Brain microvascular endothelial cell (primary cell): ENCODE results near the gene KCNN3.

Experiments used
- DNase-seq: peaks from one replicate; pipeline ENCODE4 v3.0.0-alpha.2; 2020
- H3K27ac ChIP-seq: fragments of 250-450 bp; sonication (Bioruptor Pico); 2 replicates; pipeline ENCODE4 v1.5.1; 2020; ENCODE audit warnings: mild to moderate bottlenecking, moderate library complexity
- H3K27me3 ChIP-seq: fragments of 250-450 bp; sonication (Bioruptor Pico); replicated peaks from 2 replicates; pipeline ENCODE4 v1.5.1; 2020; ENCODE audit warnings: mild to moderate bottlenecking
- H3K36me3 ChIP-seq: fragments of 250-450 bp; sonication (Bioruptor Pico); replicated peaks from 2 replicates; pipeline ENCODE4 v1.5.1; 2020; ENCODE audit warnings: mild to moderate bottlenecking
- H3K4me3 ChIP-seq: 2 replicates; pipeline ENCODE4 v1.5.1; 2011; ENCODE audit warnings: low read depth, mild to moderate bottlenecking, control low read depth, low read length, moderate library complexity
- CTCF ChIP-seq: IDR thresholded peaks from 2 replicates; pipeline ENCODE4 v1.5.1; 2011; ENCODE audit warnings: low read depth, mild to moderate bottlenecking, moderate library complexity, low read length, control low read depth, inconsistent platforms; ENCODE audit errors: missing control alignments
- in situ Hi-C: cut with HindIII; loops from 2 replicates; pipeline ENCODE4 v1.10.0; 2017; ENCODE audit warnings: low sequenced_read_pairs, low pct_ligation_motif_present

The KCNN3 gene

GRCh38 chr1:154878371-154879037 is 8.4 kb upstream of the KCNN3 start:
- Histone ChIP-seq H3K27ac (no peak overlapping the region), H3K4me3 (no peak overlapping the region), H3K36me3 (no peaks in the 10 kb centered on the region), H3K27me3 (peaks cover 10% of the 10 kb centered on the region)
- TF ChIP-seq CTCF, result peak; percentile 89
- in situ Hi-C loops, result no loop called here
- DNase-seq, result peak; percentile 69

- Histone ChIP-seq H3K27me3 (peaks cover 10% of the 10 kb centered on the region), H3K27ac (no peak overlapping the region), H3K36me3 (no peaks in the 10 kb centered on the region), H3K4me3 (no peak overlapping the region)
- no peak for DNase-seq
- no peak for TF ChIP-seq CTCF
- in situ Hi-C loops, result no loop called here
These were observed 7.4 kb upstream of the KCNN3 start for GRCh38 chr1:154877370-154877974.

GRCh38 chr1:154876842-154877369 is 6.8 kb upstream of the KCNN3 start:
- in situ Hi-C loops, result no loop called here
- no peak overlapping the region for H3K4me3 ChIP-seq
- H3K27ac ChIP-seq, result no peak overlapping the region
- no peak for TF ChIP-seq CTCF
- peaks cover 7% of the 10 kb centered on the region for H3K27me3 ChIP-seq
- no peaks in the 10 kb centered on the region for H3K36me3 ChIP-seq
- DNase-seq, result no peak

- no peak for TF ChIP-seq CTCF
- Histone ChIP-seq H3K4me3 (no peak overlapping the region), H3K27me3 (no peaks in the 10 kb centered on the region), H3K36me3 (no peaks in the 10 kb centered on the region), H3K27ac (no peak overlapping the region)
- in situ Hi-C loops, result no loop called here
- DNase-seq, result no peak
These were observed 4.4 kb upstream of the KCNN3 start for GRCh38 chr1:154874465-154874864.

GRCh38 chr1:154873321-154873950 is 3.4 kb upstream of the KCNN3 start:
- Histone ChIP-seq H3K36me3 (no peaks in the 10 kb centered on the region), H3K27me3 (no peaks in the 10 kb centered on the region), H3K27ac (no peak overlapping the region), H3K4me3 (no peak overlapping the region)
- no peak for DNase-seq
- TF ChIP-seq CTCF, result no peak
- in situ Hi-C loops, result no loop called here
